Transverse colon (tissue), 4 donors: ENCODE results near the gene TPPP.

Experiments
- POLR2AphosphoS5 ChIP-seq, 3 donors: sonication (generic); formaldehyde crosslinking; IDR thresholded peaks; one replicate each; pipeline ENCODE4 v1.6.1; 2016; ENCODE audit warnings: antibody characterized with exemption in 3 of 3
- TF ChIP-seq, protein P1 (sequence below), 5 experiments: fragments of 200-600 bp in 3 of 5; fragments of 450-650 bp in 2 of 5; sonication (generic) in 3 of 5; IDR thresholded peaks; 1 replicate in 2 of 5; 2 replicates in 3 of 5; pipeline ENCODE4 v1.5.1; 2016 to 2017; ENCODE audit warnings: antibody characterized with exemption in 5 of 5, inconsistent platforms in 3 of 5, mild to moderate bottlenecking in 2 of 5, moderate library complexity in 1 of 5

DNA sequence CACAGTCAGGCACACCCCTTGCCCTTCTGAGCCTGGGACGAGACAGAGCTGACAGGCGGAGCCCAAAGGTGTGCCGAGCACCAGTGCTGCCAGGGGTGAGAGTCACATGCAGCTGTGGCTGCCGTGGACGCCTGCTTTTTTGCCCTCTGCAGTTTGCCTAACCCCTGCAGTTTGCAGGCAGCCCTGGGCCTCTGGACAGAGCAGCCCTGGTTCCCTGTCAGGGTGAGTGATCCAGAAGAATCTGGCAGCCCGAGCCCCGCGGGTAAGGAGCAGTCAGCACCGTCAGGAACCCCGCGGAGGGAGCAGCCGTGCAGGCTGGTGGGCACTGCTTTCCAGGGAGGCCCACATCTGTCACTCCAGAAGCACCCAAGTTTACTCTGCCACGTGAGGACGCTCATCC lies 50.7 kb downstream of the TPPP start:
- TF ChIP-seq, protein P1, sequence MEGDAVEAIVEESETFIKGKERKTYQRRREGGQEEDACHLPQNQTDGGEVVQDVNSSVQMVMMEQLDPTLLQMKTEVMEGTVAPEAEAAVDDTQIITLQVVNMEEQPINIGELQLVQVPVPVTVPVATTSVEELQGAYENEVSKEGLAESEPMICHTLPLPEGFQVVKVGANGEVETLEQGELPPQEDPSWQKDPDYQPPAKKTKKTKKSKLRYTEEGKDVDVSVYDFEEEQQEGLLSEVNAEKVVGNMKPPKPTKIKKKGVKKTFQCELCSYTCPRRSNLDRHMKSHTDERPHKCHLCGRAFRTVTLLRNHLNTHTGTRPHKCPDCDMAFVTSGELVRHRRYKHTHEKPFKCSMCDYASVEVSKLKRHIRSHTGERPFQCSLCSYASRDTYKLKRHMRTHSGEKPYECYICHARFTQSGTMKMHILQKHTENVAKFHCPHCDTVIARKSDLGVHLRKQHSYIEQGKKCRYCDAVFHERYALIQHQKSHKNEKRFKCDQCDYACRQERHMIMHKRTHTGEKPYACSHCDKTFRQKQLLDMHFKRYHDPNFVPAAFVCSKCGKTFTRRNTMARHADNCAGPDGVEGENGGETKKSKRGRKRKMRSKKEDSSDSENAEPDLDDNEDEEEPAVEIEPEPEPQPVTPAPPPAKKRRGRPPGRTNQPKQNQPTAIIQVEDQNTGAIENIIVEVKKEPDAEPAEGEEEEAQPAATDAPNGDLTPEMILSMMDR (IDR thresholded peaks at IDR 0.05): no peak
- TF ChIP-seq POLR2AphosphoS5 (IDR thresholded peaks at IDR 0.05): no peak
